ENCODE data around the gene GNB1. TPM values are rescaled to one million over a fixed set of nuclear protein-coding genes. Genes with fewer than 3 reads are reported as not detected.

GNB1 gene
- total and polyA plus RNA-seq, 9 of the 15 experiments (the other 6 are each of a cell fraction or from before 2014, with no cell fraction given): 34.3 to 388 (median 114) TPM

- peak; percentile 61; the same call in 1 of the 2 replicates for TF ChIP-seq NFE2L1 (tag; IDR thresholded peaks at IDR 0.05; ENCODE audit: borderline replicate concordance, low read depth)
- no peak for TF ChIP-seq FOXO4 (CRISPR knock-in tag; IDR thresholded peaks at IDR 0.05)
- TF ChIP-seq ZNF316 (IDR thresholded peaks at IDR 0.05): peak; percentile 92
- TF ChIP-seq ZNF740 (CRISPR knock-in tag; IDR thresholded peaks at IDR 0.05): no peak
- no peak for TF ChIP-seq ZNF740 (tag; IDR thresholded peaks at IDR 0.05)
- no peak for TF ChIP-seq ZNF717 (CRISPR knock-in tag; IDR thresholded peaks at IDR 0.05)
- no peak for TF ChIP-seq ZNF655 (CRISPR knock-in tag; IDR thresholded peaks at IDR 0.05)
- TF ChIP-seq, protein P1, sequence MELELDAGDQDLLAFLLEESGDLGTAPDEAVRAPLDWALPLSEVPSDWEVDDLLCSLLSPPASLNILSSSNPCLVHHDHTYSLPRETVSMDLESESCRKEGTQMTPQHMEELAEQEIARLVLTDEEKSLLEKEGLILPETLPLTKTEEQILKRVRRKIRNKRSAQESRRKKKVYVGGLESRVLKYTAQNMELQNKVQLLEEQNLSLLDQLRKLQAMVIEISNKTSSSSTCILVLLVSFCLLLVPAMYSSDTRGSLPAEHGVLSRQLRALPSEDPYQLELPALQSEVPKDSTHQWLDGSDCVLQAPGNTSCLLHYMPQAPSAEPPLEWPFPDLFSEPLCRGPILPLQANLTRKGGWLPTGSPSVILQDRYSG (tag; conservative IDR thresholded peaks at IDR 0.05; ENCODE audit: low read depth): no peak
- TF ChIP-seq MTA3 (IDR thresholded peaks at IDR 0.05; ENCODE audit: borderline replicate concordance): no peak
- TF ChIP-seq ELF4 (CRISPR knock-in tag; IDR thresholded peaks at IDR 0.05): no peak
- peak; percentile 89 for TF ChIP-seq MAFF (IDR thresholded peaks at IDR 0.05; ENCODE audit: low read length)
- no peak for TF ChIP-seq RBM14 (IDR thresholded peaks at IDR 0.05; ENCODE audit: borderline replicate concordance, insufficient read depth, low read depth, low read length)
- no peak for TF ChIP-seq SMC3 (conservative IDR thresholded peaks at IDR 0.05; ENCODE audit: insufficient read depth, low read depth, low read length)
- TF ChIP-seq WHSC1 (IDR thresholded peaks at IDR 0.05; ENCODE audit: low read length): no peak
- peak; percentile 83 for TF ChIP-seq C11orf30 (IDR thresholded peaks at IDR 0.05; ENCODE audit: low read depth)
- no peak for TF ChIP-seq RFX5 (IDR thresholded peaks at IDR 0.05; ENCODE audit: low read depth, low read length)
- TF ChIP-seq ZKSCAN1 (IDR thresholded peaks at IDR 0.05; ENCODE audit: low read depth, low read length): no peak
- TF ChIP-seq CBX8 (IDR thresholded peaks at IDR 0.05; ENCODE audit: borderline replicate concordance, extremely low read depth, low read depth, low read length, poor library complexity, severe bottlenecking): no peak
- TF ChIP-seq NKRF (IDR thresholded peaks at IDR 0.05; ENCODE audit: borderline replicate concordance): no peak
- no peak for TF ChIP-seq SNIP1 (IDR thresholded peaks at IDR 0.05; ENCODE audit: low read depth)
- TF ChIP-seq PPARD (CRISPR knock-in tag; IDR thresholded peaks at IDR 0.05): no peak
- no peak for TF ChIP-seq ZC3H8 (IDR thresholded peaks at IDR 0.05)
- no peak for TF ChIP-seq SMARCC2 (IDR thresholded peaks at IDR 0.05; ENCODE audit: low read depth)
Observed at GRCh38 chr1:1817221-1817620, 73.7 kb downstream of the GNB1 start (continued).
